Medulla oblongata (tissue), 1 donor: ENCODE data around the gene BATF.
"Not testable (repeated sequence)": the region's sequence is repeated elsewhere in the genome, so short reads cannot be mapped to it uniquely, and the experiment has no call there.

Source experiments
- DNase-seq: peaks from one replicate; pipeline ENCODE4 v3.0.0-alpha.2; 2015; ENCODE audit errors: extremely low spot score

BATF gene, protein sequence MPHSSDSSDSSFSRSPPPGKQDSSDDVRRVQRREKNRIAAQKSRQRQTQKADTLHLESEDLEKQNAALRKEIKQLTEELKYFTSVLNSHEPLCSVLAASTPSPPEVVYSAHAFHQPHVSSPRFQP

DNA sequence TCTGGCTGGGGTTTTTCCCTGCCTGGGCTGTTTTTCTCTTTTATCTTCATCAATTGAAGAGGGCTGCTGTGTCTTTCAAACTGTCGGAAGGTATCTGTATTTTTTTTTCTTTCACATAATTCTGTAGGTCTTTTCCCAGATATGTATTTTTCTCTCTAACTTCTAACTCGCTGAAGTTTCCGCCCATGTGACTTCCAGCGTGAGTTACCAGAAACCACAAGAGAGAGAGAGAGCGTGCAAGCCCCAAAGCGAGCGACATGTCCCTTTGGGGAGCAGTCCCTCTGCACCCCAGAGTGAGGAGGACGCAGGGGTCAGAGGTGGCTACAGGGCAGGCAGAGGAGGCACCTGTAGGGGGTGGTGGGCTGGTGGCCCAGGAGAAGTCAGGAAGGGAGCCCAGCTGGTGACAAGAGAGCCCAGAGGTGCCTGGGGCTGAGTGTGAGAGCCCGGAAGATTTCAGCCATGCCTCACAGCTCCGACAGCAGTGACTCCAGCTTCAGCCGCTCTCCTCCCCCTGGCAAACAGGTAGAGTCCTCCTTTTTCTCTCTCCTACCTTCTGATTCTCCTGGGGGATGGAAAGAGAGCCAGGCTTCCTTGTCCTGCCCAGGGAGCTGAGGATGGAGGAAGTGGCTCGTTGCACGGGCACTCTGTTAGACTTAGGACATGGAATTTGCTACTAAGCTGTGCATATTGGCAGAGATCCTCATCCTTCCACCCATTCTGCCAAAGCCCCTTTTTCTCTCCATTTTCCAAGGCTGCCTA, at the start of gene BATF:
Gene BATF, plus strand, starts transcription at position 246 of the 759 bp plus-strand sequence. Its CDS starts 214 bp downstream, at position 460.
- DNase-seq = peak; percentile 59

DNA sequence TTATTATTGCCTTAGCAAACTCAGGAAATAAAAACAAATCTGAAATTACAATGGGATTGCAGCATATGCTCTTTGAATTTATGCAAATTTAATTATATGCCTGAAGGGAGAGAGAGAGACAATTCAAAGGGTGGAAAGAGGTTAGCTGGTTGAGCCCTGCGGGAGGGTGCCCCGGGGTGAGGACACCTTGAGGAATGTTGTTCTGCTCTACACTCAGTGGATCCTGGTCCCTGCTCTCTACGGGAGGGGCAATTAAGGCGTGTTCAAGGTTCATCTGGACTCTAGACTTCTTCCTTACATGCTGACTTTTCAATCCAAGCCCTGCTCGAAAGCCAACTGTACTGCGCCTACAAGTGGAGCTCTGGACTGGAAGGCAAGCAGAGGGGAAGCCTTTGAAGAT, 48.1 kb upstream of the BATF start:
- DNase-seq = not testable (repeated sequence)

DNA sequence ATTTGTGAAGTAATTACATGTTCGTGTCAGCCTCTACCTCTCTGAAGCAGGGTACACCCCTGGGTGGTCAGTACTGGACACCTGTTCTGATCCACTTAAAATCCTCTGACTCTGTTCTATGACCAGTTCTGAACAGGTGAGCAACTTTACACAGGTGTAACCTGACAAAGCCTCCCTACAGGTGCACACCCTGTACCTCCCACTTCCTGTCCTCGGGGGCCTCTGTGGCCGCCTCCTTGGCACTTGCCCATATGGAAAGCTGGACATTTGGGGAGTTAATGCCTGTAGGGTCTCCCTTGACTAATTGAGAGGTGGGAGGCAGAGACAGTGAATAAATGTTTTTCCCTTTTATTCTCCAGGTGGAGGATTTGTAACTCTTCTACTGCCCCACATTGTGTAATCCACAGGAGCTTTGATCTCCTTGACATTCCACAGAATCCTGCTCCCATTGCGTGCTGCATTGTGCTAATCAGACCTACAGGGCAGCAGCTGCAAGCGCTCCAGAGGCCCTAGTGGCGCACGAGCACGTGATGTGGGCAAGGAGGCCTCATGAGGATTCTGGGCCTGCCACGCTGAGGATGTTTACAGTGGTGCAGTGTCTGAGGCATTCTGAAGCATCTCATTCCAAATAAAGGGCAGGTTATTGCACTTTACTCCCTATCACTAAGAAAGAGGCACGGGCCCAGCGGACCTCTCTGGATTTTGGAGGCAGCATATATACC, 45.8 kb upstream of the BATF start:
- DNase-seq = peak; percentile 47

GRCh38 chr14:75477881-75478280, 44.4 kb upstream of the BATF start:
- DNase-seq = no peak

DNA sequence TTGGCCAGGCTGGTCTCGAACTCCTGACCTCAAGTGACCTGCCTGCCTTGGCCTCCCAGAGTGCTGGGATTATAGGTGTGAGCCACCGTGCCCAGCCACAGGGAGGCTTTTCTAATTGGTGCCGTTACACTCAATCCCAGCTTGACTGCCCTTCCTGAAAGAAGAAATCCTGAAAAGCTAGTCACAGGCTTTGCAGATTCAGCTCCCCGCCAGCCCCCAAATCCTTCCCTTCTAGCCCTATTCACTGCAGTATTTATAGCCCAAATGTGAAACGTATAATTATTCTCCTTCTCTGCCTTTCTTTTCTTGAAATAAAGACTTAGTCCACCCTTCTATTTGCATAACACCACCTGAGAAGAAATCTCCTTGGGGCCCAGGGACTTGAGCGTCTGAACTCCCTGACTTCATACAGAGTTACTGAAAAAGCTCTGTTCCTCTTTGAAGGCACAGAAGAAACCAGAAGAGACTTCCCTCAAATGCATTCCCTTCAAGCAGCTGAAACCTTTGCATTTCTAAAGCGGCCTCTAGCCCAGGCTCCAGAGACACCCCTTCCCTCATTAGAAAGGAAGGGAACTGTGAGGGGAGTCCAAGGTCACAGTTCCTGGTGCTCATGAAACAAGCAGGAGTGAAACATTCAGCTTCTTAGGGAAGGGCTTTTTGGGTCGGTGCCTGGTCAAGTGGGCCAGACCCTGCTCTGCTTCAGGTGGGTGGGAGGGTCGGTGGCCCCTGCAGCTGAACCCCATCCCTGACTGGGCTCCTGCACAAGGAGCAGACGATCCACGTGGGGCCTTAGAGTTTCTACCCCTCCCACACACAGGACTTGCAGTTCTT, 42.3 kb upstream of the BATF start:
- DNase-seq = no peak

- DNase-seq = no peak
These were observed 39.9 kb upstream of the BATF start for GRCh38 chr14:75482366-75482765.

- no peak for DNase-seq
These were observed 37.4 kb upstream of the BATF start for GRCh38 chr14:75484711-75485429.

GRCh38 chr14:75486318-75486717, 36.0 kb upstream of the BATF start:
- DNase-seq = no peak

DNA sequence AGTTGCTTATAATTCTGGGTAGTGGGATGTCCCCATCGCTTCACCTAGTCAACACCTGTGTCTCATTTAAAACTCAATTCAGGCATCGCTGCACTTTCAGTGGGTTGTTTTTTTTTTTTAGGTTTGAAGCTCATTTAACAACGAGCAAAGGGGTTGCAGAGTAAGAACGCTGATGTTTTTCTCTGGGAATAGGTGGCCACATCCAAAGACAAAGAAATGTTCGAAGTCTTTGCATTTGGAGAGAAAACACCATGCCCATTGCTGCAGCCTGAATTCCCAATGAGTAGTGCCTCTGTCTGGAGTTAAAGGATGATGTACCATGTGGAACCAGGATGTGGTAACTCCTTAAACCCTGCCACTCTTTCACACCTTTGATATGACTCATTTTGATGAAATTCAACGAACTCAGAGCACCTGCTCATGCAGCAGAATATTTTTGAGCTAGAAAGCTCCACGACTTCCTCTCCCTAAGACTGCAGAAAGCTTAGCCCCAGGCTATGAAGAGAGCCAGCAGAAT, 35.1 kb upstream of the BATF start:
- no peak for DNase-seq

DNA sequence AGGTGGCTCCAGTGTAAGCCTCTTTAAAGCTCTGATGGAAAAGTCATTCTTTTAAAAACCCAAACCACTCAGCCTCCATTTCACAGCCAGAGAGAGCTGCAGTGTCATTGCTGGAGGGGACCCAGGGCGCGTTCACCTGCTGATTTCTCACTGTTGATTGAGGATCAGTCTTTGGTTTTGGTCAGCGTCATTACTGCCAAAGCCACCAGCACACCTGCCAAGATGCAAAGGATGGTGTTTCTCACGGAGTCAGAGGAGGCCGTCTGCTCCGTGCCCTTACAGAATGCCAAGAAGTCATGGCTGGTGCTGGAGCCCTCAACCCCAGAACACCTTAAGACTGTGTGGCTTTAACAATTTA, 32.8 kb upstream of the BATF start:
- no peak for DNase-seq

DNA sequence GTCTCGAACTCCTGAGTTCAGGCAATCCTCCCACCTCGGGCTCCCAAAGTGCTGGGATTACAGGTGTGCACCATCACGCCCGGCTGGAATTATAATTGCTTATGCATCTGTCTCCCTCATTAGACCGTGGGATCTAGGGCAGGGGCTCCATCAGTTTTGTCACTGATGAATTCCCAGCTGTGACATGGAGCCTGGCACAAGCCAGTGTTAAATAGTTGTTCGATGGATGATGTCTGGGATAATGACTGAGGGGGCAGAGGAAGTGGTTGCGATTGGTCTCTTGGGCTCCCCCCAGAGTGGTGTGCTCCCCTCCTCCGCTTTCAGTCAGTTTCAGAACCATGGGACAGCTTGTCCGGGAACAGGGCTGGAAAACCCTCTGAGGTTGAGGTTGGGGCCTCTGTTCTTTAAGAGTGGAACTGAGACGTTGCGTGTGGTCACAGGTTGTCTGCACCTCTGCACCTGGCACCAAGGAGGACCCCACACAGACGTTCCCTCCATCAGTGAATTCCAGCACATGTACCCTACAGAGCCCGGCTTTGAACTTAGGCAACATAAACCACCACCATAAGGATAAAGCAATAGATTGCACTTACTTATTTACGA, 30.8 kb upstream of the BATF start:
- DNase-seq = no peak

- DNase-seq = no peak
These were observed 29.3 kb upstream of the BATF start for GRCh38 chr14:75492832-75493591.

- DNase-seq = no peak
These were observed 28.6 kb upstream of the BATF start for GRCh38 chr14:75493592-75494087.

GRCh38 chr14:75494896-75495295, 27.4 kb upstream of the BATF start:
- no peak for DNase-seq

DNA sequence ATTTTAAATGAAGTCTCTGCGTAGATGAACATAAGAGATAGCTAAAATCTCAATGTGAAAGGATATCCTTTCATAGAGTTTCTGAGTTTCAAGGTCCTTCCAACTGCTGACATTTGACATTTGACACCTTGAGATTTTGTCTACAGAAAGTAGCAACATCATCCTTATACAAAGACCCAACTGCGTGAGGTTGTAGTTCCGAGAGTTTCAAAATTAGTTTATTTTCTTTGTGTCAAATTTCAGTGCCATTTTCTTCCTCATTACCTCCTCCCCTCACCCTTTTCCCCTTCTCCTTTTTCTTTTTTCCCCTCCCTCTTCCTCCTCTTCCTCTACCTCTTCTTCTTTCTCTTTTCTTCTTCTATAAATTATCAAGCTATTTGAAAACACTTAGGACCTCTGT, 26.9 kb upstream of the BATF start:
- no peak for DNase-seq

- peak; percentile 19 for DNase-seq
These were observed 26.4 kb upstream of the BATF start for GRCh38 chr14:75495882-75496281.

GRCh38 chr14:75496755-75497154, 25.5 kb upstream of the BATF start:
- no peak for DNase-seq

DNA sequence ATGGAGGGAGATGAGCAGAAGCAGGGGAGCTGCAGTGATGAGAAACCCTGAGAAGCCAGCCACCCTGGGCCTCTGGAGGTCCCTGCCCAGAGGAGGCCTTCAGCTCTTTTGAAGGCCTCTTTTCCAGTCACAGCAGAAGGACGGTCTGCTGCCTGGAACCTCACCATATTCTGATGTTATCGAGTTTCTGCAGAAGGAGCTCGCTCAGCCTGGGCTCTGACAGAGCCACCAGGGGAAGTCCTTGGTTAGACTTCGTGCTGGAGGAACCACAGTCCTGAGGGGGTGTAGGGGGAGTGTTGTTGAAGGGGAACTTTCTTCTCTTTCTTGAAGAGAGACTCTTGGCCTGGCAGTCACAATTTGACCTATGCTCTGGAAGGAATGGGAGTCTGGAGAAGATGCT, 25.1 kb upstream of the BATF start:
- peak; percentile 34 for DNase-seq

DNA sequence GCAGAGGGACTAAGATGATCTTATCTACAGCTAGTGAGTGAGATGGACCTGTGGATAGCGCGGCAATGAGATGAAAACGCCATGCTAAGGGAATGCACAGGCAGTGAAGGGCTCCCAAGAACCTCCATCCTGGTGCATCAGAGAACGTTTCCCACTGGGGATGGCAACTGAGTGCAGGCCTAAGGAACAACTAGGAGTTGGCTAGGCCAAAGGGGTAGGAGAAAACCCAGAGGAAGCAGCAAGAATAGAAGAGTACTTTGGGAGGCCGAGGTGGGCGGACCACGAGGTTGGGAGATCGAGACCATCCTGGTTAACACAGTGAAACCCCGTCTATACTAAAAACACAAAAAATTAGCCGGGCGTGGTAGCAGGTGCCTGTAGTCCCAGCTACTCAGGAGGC, 24.6 kb upstream of the BATF start:
- DNase-seq = no peak
